HCT116 (cell line): Measurements from ENCODE around the gene MLLT3. TPM values are rescaled to one million over a fixed set of nuclear protein-coding genes. Genes with fewer than 3 reads are reported as not detected.

ENCODE experiments used
- ATAC-seq: fragments of 200-7000 bp; cut with Tn5 transposase; 2 replicates; pipeline ENCODE4 v1.9.1; 2020; ENCODE audit warnings: mild to moderate bottlenecking, moderate library complexity
- BruUV-seq: library from RNA; stranded (reverse); fragments of 400-500 nt; replicated peaks from 2 replicates; lab custom pipeline; 2021; lab: Mats Ljungman, UMichigan
- CTCF ChIA-PET: fragments of 300-600 bp; sonication (Branson Sonifier 250); formaldehyde crosslinking; loops from one replicate; lab custom pipeline; 2021; ENCODE audit warnings: antibody characterized with exemption; lab: Charles Lee
- POLR2A ChIA-PET: fragments of 300-600, 350-600 bp; sonication (Branson Sonifier 250); formaldehyde crosslinking; loops from one replicate; lab custom pipeline; 2021; ENCODE audit warnings: antibody characterized with exemption; lab: Charles Lee
- RAD21 ChIA-PET, 2 experiments: fragments of 300-600 bp; sonication (Branson Sonifier 250); formaldehyde crosslinking; loops; one replicate each; lab custom pipeline; 2023; ENCODE audit warnings: low total read pairs in 2 of 2; ENCODE audit not compliant: uncharacterized antibody in 2 of 2, unreplicated experiment in 2 of 2, low non-redundant PET in 1 of 2; lab: Charles Lee
- DNase-seq: peaks from one replicate; pipeline ENCODE4 v3.0.0-alpha.2; 2010; ENCODE audit warnings: low read depth, low spot score
- H2AFZ ChIP-seq: fragments of 200-600 bp; shearing (Covaris generic), sonication (generic); 2 replicates; pipeline ENCODE4 v1.6.1; 2017; ENCODE audit warnings: low read depth, mixed run types, mixed read lengths, antibody characterized with exemption, low read length; ENCODE audit not compliant: poor library complexity, severe bottlenecking
- H3K27ac ChIP-seq: 2 replicates; pipeline ENCODE4 v1.5.1; 2012; ENCODE audit warnings: low read depth, low read length
- H3K27me3 ChIP-seq: fragments of 200-600 bp; sonication (generic); 2 replicates; pipeline ENCODE4 v1.6.1; 2016; ENCODE audit warnings: mixed run types, low read length, mixed read lengths; ENCODE audit not compliant: insufficient read depth
- H3K36me3 ChIP-seq, 2 experiments: fragments of 200-500 bp in 1 of 2; fragments of 200-600 bp in 1 of 2; sonication (Bioruptor generic) in 1 of 2; sonication (generic) in 1 of 2; 2 replicates each; pipeline versions ENCODE4 v1.5.1 to v1.6.1; 2014 to 2016; ENCODE audit warnings: low read length in 2 of 2, inconsistent platforms in 1 of 2, mixed read lengths in 1 of 2, mixed run types in 1 of 2; ENCODE audit not compliant: insufficient read depth in 2 of 2, control insufficient read depth in 1 of 2
- H3K4me1 ChIP-seq, 2 experiments: fragments of 200-600 bp in 1 of 2; sonication (generic) in 1 of 2; 2 replicates each; pipeline versions ENCODE4 v1.5.1 to v1.6.1; 2012 to 2017; ENCODE audit warnings: low read length in 2 of 2, inconsistent platforms in 1 of 2, mild to moderate bottlenecking in 1 of 2, mixed read lengths in 1 of 2, mixed run types in 1 of 2, moderate library complexity in 1 of 2; ENCODE audit not compliant: insufficient read depth in 2 of 2, control insufficient read depth in 1 of 2
- H3K4me2 ChIP-seq: fragments of 200-600 bp; sonication (generic); 2 replicates; pipeline ENCODE4 v1.6.1; 2017; ENCODE audit warnings: mixed run types, low read length, mixed read lengths
- H3K4me3 ChIP-seq, 2 experiments: fragments of 200-600 bp in 1 of 2; sonication (generic) in 1 of 2; replicated peaks in 1 of 2; 2 replicates each; pipeline ENCODE4 v1.5.1; 2011 to 2016; ENCODE audit warnings: low read length in 2 of 2, control low read depth in 1 of 2, low read depth in 1 of 2, mild to moderate bottlenecking in 1 of 2, mixed read lengths in 1 of 2, mixed run types in 1 of 2
- H3K79me2 ChIP-seq: fragments of 200-600 bp; sonication (generic); 2 replicates; pipeline ENCODE4 v1.6.1; 2017; ENCODE audit warnings: mild to moderate bottlenecking, mixed run types, low read length, moderate library complexity, mixed read lengths; ENCODE audit not compliant: insufficient read depth
- H3K9ac ChIP-seq: fragments of 200-600 bp; sonication (generic); 2 replicates; pipeline ENCODE4 v1.6.1; 2016; ENCODE audit warnings: low read length, mixed read lengths
- H3K9me2 ChIP-seq: fragments of 200-600 bp; sonication (generic), shearing (Covaris generic); 2 replicates; pipeline ENCODE4 v1.6.1; 2017; ENCODE audit warnings: mixed run types, mild to moderate bottlenecking, moderate library complexity; ENCODE audit not compliant: insufficient read depth
- H3K9me3 ChIP-seq, 2 experiments: fragments of 200-500 bp in 1 of 2; fragments of 200-600 bp in 1 of 2; sonication (Bioruptor generic) in 1 of 2; sonication (generic) in 1 of 2; 2 replicates each; pipeline ENCODE4 v1.6.1; 2014 to 2017; ENCODE audit warnings: low read length in 2 of 2, mixed read lengths in 2 of 2, inconsistent platforms in 1 of 2, low read depth in 1 of 2, mild to moderate bottlenecking in 1 of 2, mixed run types in 1 of 2, moderate library complexity in 1 of 2; ENCODE audit not compliant: control insufficient read depth in 1 of 2, insufficient read depth in 1 of 2
- H4K20me1 ChIP-seq: fragments of 200-600 bp; sonication (generic), shearing (Covaris generic); 2 replicates; pipeline ENCODE4 v1.6.1; 2017; ENCODE audit warnings: mixed run types, mild to moderate bottlenecking, moderate library complexity; ENCODE audit not compliant: insufficient read depth
- ATF3 ChIP-seq: IDR thresholded peaks from 2 replicates; pipeline ENCODE4 v1.6.1; 2012
- CBX3 ChIP-seq: IDR thresholded peaks from 2 replicates; pipeline ENCODE4 v1.6.1; 2012; ENCODE audit warnings: low read depth
- CEBPB ChIP-seq: IDR thresholded peaks from 2 replicates; pipeline ENCODE4 v1.6.1; 2012; ENCODE audit warnings: low read depth
- EGR1 ChIP-seq: IDR thresholded peaks from 2 replicates; pipeline ENCODE4 v1.6.1; 2012; ENCODE audit warnings: low read depth
- ELF1 ChIP-seq: IDR thresholded peaks from 2 replicates; pipeline ENCODE4 v1.6.1; 2012; ENCODE audit warnings: low read depth, borderline replicate concordance
- EZH2 ChIP-seq: fragments of 200-600 bp; sonication (generic); IDR thresholded peaks from 2 replicates; pipeline ENCODE4 v1.6.1; 2017; ENCODE audit warnings: antibody characterized with exemption, mixed run types
- EZH2phosphoT487 ChIP-seq: fragments of 200-600 bp; IDR thresholded peaks from 2 replicates; pipeline ENCODE4 v1.6.1; 2018; ENCODE audit warnings: antibody characterized with exemption, borderline replicate concordance
- JUND ChIP-seq: IDR thresholded peaks from 2 replicates; pipeline ENCODE4 v1.6.1; 2012
- POLR2AphosphoS5 ChIP-seq: IDR thresholded peaks from 2 replicates; pipeline ENCODE4 v1.6.1; 2011; ENCODE audit warnings: mild to moderate bottlenecking, low read depth, low read length, moderate library complexity
- RAD21 ChIP-seq: IDR thresholded peaks from 2 replicates; pipeline ENCODE4 v1.6.1; 2012; ENCODE audit warnings: low read depth, mild to moderate bottlenecking
- REST ChIP-seq: IDR thresholded peaks from 2 replicates; pipeline ENCODE4 v1.6.1; 2012; ENCODE audit warnings: low read depth
- SIN3A ChIP-seq: IDR thresholded peaks from 2 replicates; pipeline ENCODE4 v1.6.1; 2012; ENCODE audit warnings: low read depth
- SP1 ChIP-seq: IDR thresholded peaks from 2 replicates; pipeline ENCODE4 v1.6.1; 2012; ENCODE audit warnings: low read depth
- TCF7L2 ChIP-seq: IDR thresholded peaks from 2 replicates; pipeline ENCODE4 v1.7.0; 2011; ENCODE audit warnings: borderline replicate concordance, inconsistent platforms; ENCODE audit not compliant: insufficient read depth, insufficient read length; ENCODE audit errors: extremely low read depth
- YY1 ChIP-seq: IDR thresholded peaks from 2 replicates; pipeline ENCODE4 v1.6.1; 2011; ENCODE audit warnings: low read length, low read depth, moderate library complexity, mild to moderate bottlenecking; ENCODE audit not compliant: insufficient replicate concordance; ENCODE audit errors: extremely low read depth
- ZFX ChIP-seq: fragments of 450-650 bp; IDR thresholded peaks from 2 replicates; pipeline ENCODE4 v1.6.1; 2017
- intact Hi-C: fragments of 100-400 bp; cut with micrococcal nuclease; formaldehyde crosslinking; loops from 2 replicates; pipeline ENCODE4 v1.10.0; 2022
- total RNA-seq: library from RNA; stranded (reverse); gene quantifications from one replicate; pipeline ENCODE4 v1.2.1, GENCODE V29; 2021; ENCODE audit not compliant: unreplicated experiment
- TF ChIP-seq, protein P1 (sequence below): IDR thresholded peaks from 2 replicates; pipeline ENCODE4 v1.6.1; 2011; ENCODE audit warnings: mild to moderate bottlenecking, low read length, moderate library complexity; ENCODE audit not compliant: insufficient replicate concordance; ENCODE audit errors: extremely low read depth
- TF ChIP-seq, protein P2 (sequence below): IDR thresholded peaks from 2 replicates; pipeline ENCODE4 v1.6.1; 2012

The MLLT3 gene
- total RNA-seq, 1 experiment from 2014 or later, result 4.3 TPM

DNA sequence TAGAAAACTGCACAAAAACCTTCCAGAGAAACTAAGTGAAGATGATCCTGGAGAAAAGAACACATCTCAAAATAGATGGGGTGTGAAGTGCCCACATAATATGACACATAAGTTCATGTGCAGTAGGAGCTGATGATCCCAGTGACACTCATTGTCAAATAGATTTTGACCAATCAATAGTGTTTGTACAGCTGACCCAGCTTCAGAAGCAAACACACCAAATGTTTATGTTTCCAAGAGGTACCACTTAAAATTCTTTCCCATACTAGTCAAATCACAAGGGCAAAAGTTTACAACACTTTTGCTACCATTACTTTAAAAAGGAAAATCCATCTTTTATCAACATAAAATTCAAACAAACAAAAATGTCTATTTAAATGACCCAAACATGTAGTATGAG lies 175.0 kb downstream of the MLLT3 start (continued):
- no peak for TF ChIP-seq ZFX
- no peak for TF ChIP-seq TCF7L2
- no peak for TF ChIP-seq YY1
- TF ChIP-seq, protein P1, sequence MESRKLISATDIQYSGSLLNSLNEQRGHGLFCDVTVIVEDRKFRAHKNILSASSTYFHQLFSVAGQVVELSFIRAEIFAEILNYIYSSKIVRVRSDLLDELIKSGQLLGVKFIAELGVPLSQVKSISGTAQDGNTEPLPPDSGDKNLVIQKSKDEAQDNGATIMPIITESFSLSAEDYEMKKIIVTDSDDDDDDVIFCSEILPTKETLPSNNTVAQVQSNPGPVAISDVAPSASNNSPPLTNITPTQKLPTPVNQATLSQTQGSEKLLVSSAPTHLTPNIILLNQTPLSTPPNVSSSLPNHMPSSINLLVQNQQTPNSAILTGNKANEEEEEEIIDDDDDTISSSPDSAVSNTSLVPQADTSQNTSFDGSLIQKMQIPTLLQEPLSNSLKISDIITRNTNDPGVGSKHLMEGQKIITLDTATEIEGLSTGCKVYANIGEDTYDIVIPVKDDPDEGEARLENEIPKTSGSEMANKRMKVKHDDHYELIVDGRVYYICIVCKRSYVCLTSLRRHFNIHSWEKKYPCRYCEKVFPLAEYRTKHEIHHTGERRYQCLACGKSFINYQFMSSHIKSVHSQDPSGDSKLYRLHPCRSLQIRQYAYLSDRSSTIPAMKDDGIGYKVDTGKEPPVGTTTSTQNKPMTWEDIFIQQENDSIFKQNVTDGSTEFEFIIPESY, result no peak

DNA sequence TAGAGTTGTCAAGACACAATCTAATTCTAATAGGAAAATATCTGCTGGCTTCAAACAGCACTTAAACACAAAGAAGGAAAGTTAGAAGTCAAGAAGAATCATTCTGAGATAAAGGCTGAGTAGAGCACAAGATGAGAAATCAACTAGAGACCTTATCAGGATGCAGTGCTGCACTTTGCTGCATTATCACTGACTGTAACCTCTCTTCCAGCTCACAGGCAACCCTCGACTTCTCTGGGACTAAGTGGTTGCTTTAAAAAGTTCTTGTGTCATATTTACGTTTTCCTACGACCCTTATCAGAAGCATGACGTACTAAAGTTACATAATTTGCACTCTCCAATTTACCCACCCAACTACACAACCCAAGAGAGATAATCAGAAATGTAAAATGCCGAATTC lies 176.1 kb downstream of the MLLT3 start:
- DNase-seq, result no peak
- CTCF ChIA-PET, result no interaction called here
- Histone ChIP-seq H3K27me3 (peaks cover 20% of the 10 kb centered on the region), H3K4me2 (no peak overlapping the region), H2AFZ (no peak overlapping the region), H3K79me2 (no peaks in the 10 kb centered on the region), H4K20me1 (no peaks in the 10 kb centered on the region), H3K36me3 (no peaks in the 10 kb centered on the region), H3K9ac (no peak overlapping the region), H3K9me3 (no peaks in the 10 kb centered on the region), H3K4me1 (no peaks in the 10 kb centered on the region), H3K9me2 (no peaks in the 10 kb centered on the region), H3K4me3 (no peak overlapping the region), H3K27ac (no peak overlapping the region)
- RAD21 ChIA-PET, result no interaction called here
- ATAC-seq, result no peak
- POLR2A ChIA-PET, result no interaction called here
- intact Hi-C loops, result no loop called here
- no peak for TF ChIP-seq POLR2AphosphoS5
- TF ChIP-seq RAD21, result no peak
- TF ChIP-seq, protein P2, sequence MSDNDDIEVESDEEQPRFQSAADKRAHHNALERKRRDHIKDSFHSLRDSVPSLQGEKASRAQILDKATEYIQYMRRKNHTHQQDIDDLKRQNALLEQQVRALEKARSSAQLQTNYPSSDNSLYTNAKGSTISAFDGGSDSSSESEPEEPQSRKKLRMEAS, result no peak
- TF ChIP-seq REST, result no peak
- no peak for TF ChIP-seq SP1
- TF ChIP-seq EZH2phosphoT487, result no peak
- no peak for TF ChIP-seq JUND
- no peak for TF ChIP-seq CBX3
- TF ChIP-seq EGR1, result no peak
- no peak for TF ChIP-seq EZH2
- TF ChIP-seq CEBPB, result no peak
- TF ChIP-seq TCF7L2, result no peak
- no peak for TF ChIP-seq YY1
- no peak for TF ChIP-seq ELF1
- TF ChIP-seq ATF3, result no peak
- no peak for TF ChIP-seq SIN3A
- BruUV-seq, result no TSS peak
